Activated CD4-positive, alpha-beta T cell treated with anti-CD3 and anti-CD28 coated beads, Interleukin-2, amount 50 U/mL, for 4 hours (primary cell): ENCODE data around the gene UBE2H.
"Not testable (repeated sequence)": the region's sequence is repeated elsewhere in the genome, so short reads cannot be mapped to it uniquely, and the experiment has no call there.

Experiments used
- DNase-seq, 2 experiments: peaks; one replicate each; pipeline ENCODE4 v3.0.0-alpha.2; 2020

UBE2H gene

DNA sequence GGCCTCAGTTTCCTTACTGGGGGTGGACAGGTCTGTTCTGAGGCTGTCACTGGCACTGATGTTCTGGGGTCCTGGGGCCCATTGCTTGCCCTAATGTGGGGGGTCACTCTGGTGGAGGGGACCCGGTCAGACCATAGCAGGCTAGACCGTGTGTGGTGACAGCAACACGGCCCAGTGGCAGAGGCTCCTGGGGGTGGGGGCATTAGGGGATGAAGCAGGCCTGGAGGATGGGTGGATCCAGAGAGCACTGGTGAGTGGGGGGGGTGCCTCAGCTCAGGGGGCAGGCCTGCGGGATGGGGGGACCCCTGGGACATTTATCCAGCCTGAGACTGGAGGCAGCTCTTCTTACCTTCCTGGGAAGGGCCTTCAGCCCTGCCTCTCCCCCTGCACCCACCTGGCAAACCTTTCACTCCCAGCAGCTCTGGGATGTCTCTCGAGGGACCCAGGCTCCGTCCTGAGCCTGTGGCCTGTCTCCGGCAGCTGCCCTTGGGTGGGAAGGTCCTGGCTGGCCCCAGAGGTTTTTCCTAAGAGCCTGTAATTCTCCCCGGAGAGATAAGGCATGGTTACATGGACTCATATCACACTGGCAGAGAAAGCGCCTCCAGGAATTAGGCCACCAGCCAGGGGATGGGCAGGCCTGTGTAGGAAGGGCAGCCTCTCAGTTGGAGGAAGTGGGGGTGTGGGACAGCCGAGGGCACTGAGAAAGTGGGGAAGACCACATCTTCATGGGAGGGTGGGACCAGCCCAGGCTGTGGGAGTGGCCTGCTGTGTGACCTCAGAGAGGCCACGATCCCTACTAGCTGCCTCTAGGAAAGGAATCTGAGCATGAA, 147.7 kb downstream of the UBE2H start:
- DNase-seq, result no peak

DNA sequence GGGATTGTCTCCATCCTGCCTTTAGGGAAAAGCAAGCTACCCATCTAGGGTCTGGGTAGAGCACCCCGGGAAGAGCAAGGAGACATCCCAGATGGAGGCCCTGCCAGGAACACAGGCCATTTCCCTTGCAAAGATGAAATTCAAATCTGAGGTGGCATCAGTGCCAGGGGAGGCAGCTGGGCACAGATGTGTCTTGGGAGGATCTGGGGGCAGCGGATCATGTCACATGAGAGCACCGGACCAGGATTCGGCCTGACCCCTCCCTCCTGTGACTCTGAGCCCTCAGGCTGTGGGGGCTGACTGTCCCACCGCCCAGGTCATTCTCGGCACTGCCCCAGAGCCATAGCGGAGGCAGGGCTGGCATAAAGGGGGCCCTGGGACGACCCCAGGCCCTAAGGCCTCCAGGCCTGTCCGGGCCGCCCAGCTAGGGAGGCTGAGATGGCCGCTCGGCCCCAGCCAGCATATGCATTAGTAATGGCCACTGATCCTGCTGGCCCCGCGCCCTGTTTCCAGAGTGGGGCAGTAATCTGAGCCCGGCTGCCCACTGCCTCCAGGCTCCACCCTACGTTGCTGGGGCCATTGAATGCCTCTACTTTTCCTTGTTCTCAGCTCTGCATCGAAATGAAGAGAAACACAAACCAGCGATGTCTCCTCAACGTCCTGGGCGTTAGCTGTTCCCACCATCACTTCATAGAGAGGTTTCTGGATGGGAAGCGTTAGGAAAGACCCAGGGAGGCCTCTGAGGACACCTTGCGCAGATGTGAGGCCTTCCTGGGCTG, 148.5 kb downstream of the UBE2H start:
- DNase-seq, result no peak

DNA sequence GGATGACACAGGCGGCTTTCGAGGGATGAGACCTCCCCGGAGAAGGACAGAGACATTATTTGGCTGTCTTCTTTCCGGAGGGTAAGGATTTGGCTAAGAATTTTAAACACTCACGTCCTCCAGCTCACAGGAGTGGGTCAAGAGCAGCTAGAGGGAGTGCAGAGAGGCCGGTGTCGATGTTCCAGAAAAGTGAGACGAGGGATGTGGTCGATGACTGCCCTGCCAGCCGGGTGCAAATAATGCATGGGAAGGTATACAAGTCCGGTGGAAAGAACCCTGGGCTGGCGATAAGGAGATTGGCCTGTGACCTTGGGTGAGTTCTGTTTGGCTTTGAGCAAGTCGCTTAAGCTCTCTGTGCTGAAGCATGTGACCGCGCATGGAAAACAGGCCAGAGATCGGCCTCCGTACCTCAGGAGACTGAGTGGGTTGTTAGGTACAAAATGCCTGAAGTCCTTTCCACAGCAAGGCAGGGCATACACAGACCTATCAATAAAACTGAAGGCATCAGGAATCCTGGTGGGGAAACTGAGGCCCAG, 149.1 kb downstream of the UBE2H start:
- DNase-seq, result no peak

DNA sequence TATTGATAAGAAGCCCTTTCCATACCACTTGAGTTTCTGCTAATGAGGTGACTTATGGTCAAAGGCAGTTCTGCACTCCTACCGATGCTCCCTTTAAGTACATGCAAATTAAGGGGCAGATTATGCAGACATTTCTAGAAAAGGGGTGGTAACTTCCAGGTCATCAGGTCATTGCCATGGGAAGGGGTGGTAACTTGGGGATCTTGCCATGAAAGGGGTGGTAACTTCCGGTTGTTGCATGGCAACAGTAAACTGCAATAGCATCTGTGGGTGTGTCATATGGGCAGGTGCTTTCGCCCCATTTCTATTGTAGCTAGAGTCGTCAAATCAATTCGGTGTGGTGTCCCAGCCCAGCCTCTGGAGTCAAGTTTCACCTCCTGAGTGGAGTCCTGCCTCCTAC, 150.9 kb downstream of the UBE2H start:
- no peak for DNase-seq

DNA sequence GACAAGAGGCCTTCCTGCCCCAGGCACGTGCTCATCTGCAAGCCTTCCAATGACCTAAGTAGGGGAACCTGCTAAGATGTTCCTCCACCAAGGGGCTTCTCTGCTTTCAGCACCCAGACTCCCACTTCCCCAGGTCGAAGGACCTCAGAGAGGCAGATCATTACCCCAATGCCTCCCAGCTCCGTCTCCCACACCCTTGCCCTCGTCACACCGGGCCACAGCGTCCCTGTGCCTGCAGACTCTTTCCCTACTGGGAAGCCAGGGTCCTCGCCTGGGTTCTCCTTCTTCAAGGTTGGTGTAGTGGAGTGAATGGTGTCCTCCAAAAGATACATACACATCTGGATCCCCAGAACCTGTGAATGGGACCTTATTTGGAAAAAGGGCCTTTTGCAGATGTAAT, 151.9 kb downstream of the UBE2H start:
- no peak for DNase-seq

DNA sequence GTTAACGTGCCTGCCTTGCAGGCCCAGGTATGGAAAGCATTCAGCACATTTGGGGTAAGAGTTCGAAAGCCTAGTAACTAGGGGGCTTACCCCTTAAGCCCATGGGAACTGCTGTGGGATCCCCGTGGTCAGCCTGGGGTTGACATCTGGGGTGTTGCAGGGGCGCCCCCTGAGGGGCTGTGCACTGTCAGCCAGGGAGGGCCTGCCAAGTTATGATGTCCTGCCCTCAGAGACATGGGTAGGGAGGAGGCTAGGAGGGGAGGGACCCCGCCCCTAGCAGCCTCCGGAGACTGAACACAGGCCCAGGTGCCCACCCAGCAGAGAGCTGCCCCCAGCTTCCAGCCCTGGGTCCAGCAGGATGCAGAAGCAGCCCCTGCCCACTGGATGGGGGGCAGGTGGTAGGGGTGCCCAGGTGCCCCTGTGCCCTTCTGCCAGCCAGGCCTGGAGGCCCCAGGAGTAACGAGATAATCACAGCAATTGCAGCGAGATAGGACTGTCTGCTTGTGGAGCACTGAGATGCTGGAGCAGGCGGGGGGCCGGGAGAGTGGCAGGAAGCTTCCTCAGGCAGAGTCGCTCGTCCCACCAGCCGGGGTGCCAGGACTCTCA, 153.3 kb downstream of the UBE2H start:
- no peak for DNase-seq

DNA sequence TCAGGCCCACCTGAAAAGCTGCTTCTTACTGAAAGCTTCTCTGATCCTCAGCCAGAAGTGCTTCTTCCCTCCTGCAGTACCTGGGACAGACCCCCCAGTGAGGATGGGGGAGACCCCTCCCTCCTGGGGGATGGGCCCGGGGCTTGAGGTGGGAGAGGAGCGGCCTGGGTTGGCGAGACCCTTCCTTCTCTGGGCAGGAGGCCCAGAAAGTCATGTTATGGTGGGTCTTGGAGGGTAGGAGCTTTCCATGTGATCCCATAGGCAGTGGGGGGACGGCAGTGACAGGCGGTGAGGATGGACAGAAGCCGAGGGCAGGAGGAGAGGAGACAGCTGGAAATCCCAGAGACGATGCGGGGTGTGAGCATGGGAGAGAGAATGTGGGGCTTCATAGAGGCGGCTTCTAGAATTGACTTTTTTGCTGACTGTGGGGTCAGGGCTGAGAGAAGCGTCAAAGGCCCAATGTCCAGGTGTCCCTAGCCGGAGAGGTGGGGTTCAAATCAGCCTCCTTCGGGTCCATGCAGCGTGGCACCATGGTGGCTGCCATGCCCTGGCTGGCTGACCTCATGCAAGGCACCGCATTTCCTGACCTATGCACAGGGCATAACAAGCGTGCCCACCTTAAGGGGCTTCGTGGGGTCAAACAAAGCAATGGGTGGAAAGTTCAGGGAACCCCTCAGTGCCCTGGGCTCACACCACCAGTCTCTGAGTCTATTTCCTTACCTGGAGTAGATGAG, 154.0 kb downstream of the UBE2H start:
- no peak for DNase-seq

DNA sequence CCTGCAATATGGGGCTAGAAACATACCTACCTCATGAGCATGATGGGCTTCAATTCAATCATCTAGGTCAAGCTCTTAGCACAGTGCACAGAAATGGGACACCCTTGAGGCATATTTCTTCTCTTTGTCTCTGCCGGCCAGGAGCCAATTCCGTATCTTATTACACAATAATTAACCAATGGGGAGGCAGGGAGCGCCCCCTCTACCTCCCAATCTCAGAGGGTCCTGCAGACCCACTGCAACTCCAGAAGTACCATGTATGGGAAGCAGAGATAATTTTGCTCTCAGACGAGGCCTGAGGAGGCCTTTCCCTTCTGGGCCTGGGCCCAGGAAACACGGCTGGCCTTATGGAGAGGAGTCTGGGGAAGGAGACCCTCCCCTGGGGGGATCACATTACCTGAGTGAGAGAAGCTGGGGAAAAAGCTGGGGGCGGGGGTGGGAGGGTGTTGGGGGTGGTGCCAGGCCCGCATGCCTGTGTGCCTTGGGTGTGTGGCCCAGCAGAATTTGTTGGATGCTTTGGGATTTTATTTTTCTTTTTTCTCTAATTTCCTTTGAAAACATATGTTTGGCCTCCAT, 155.5 kb downstream of the UBE2H start:
- no peak for DNase-seq

DNA sequence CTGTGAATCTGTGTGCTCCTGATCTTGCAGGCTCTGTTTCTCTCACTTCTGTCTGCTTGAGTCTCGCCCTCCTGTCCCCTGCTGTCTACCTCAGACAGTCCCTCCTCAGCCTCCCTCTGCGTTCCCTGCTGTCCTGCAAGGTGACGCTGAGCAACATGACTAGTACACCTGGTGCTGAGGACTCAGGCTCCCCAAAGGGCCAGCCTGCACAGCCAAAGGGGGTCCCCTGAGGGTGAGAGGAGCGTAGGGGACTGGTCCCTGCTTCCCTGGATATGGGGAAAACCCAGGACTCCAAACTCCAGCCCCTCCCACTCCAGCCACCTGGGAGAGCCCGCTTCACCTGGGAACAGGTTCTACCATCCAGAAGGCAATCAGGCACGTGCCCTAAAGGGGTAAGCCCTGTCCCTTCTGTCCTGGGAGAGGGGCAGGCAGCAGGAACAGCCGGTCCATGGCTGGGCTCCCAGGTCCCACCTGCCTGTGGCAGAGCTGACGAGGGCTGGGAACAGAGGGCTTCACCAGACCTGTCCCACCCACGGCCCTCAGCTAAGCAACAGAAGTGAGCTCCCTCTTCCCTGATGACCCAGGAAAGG, 156.5 kb downstream of the UBE2H start:
- DNase-seq, result no peak

DNA sequence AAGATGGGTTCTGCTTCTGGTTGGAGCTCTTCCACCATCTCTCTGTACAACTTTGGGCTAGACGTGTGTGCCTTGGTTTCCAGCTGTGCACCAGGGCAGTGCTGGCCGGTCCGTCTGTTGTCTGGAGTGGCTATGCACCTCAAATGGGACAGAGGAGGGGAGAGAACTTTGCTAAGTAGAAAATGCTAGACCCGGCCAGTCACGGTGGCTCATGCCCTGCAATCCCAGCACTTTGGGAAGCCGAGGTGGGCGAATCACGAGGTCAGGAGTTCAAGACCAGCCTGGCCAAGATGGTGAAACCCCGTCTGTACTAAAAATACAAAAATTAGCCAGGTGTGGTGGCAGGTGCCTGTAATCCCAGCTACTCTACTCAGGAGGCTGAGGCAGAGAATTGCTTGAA, 158.3 kb downstream of the UBE2H start:
- not testable (repeated sequence) for DNase-seq

DNA sequence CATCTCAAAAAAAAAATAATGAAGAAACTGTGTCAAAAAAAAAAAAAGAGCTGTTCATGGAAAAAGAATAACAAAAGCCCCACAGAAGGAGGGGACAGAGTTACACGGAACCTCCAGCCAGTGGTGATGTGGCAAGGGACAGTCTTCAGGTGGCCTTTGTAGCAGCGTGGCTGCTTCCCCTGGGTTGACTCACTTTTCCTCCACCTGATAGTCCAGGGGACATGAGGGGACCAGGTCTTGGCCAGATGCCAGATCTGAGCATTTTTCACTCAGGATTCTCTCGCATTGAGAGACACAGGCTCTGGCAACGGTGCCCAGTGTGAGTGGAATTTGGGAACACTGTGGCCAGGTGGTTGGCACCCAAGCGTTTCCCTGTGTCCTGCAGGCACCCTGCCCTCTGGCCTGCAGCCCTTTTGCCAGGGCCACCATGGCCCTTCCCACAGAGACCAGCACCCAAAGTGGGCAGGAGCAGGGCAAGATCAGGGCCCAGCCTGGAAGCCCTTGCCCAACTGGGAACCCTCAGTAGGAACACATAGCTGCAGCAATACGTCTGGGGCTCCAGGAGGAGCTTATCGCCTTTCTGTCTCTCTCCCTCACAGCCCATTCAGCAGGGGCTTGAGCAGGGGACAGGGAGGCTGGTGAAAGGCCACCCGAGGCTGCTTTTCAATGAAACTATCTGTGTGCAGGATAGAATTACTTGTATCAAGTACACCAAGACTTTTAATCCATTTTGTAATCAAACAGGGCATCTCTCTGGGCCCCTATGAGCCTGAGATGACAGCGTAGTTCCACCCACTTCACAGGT, 159.1 kb downstream of the UBE2H start:
- DNase-seq, result no peak

DNA sequence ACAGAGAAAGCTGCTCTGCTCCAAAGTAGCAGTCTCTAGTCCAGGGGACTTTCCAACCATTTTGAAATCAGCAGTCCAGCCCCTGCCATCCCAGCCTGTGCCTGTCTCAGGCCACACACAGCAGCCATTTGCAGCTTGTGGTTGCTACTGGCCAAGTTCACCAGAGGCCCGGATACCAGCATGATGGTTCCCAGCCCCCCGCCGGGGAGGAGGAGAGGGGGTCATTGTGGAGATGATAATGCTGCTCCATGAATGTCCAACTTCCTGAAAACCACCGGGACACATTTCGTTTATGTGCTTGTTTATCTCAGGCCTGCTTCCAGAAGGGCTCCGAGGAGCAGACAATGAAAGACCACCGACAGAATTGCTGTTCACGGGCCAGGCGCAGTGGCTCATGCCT, 160.0 kb downstream of the UBE2H start:
- DNase-seq, result no peak

DNA sequence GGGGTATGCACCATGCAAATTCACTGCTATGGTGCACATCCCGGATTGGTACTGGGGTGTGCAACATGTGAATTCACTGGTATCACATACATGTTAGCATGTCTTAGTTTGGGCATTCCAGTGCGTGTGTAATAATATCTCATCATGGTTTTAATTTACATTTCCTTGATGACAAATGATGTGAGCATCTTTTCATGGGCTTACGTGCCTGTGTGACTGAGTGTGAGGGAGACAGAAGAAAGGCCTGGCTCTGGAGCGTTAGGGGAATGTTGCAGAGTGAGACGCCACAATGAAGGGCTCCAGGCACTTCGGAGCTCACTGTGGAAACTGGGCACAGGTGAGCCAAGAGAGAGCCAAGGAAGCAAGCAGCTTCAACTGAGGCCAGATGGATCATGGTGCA, 162.6 kb downstream of the UBE2H start:
- DNase-seq, result no peak

DNA sequence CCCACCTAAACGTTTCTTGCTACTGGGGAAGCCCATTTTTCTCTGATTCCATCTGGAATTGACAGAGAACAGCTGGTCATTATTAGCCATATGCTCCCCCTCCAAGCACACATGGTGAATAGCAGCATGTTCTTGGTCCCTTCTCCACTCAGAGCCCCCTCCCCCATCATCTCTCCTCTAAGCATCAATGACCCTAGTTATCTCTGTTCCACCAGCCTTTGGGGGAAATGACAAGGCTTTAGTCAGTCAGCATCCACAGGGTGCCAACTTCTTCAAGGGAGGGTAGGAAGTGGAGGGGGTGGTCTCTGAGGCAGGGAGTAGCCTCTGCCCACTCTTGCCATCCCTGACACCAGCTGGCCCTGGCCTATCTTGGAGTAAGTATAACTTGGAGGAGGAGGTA, 163.1 kb downstream of the UBE2H start:
- DNase-seq, result no peak

DNA sequence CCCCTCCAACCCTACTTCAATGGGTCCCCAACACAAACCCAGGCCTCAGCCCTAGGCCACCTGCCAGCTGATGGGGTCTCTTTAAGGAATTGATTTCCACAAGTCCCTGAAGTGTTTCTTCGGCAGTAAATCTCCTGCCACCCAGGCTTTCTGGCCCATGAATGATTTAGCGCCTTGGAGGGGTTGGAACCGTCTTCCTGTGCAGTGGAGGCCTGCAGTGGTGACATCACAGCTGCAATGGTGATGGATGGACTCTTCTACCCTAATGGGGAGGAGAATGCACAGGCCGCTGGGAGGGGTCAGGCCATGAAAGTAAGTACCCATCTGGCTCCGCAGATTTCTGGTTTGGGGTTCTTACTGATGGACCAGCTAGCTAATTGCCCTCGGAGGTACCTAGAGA, 163.8 kb downstream of the UBE2H start:
- DNase-seq, result no peak

DNA sequence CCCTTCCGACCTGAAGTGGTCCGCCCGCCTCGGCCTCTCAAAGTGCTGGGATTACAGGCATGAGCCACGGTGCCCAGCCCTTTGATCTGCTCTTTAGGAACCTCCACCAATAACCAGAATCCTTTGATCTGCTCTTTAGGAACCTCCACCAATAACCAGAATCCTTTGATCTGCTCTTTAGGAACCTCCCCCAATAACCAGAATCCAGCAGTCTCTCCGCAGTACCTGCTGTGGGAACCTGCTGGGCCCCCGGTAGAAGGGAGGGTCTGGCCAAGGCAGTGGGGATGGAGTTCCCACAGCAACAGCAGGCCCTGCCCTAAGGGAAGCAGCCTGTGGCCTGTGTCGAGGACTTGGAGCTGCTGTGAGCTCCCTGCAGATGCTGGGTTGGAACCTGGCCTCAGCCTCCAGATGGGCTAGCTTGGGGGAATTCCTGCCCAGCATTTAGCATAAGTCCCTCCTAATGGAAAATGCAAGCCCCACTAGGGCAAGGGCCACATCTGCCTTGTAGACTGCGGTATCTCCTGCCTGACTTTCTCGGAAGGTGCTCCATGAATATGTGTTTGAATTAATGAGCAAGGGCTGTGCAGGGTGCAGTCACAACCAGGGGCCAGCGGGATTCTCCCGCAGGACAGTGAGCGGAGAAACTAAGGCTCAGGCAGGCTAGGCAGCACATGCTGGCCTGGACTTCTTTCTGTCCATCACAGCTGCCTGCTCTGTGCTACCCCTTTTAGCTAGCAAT, 165.8 kb downstream of the UBE2H start:
- DNase-seq, result no peak

DNA sequence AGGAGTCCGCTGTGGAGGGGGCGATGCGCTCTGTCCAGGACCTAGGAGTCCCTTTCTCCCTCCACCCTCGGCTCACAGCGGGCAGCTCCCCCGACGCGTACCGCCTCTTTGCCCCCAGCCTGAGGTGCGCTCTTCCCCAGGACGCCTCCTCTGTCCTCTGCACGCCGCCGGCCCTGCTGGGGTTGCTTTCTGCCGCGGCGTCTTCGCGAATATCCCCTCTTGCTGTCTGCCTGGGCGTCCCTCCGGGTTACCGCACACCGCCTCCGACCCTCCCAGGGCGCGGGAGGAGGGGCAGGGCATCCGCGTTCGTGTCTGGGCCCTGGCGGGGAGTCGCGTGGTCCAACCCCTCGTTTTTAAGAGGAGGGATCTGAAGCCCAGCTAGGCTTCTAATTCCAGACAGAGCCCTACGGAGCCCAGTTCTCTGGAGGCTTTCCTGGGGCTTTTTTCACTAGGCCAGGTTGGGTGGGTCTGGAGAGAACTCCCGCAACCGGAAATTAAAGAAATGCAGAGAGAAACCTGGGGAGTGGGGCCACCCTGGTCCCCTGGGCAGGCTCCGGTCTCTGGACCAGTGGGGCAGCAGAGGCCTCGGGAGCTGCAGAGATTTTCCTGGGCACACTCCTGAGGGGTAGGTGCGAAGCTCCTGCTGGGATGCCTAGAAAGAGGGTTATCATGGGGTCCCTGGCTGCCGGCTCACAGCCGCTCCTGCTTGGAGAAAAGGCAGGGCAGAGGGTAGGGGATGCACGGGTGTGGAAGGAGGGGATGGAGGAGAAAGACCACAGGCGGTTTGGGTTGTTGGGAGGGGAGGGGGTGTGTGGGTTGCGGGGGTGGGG, 166.9 kb downstream of the UBE2H start:
- DNase-seq, result no peak

DNA sequence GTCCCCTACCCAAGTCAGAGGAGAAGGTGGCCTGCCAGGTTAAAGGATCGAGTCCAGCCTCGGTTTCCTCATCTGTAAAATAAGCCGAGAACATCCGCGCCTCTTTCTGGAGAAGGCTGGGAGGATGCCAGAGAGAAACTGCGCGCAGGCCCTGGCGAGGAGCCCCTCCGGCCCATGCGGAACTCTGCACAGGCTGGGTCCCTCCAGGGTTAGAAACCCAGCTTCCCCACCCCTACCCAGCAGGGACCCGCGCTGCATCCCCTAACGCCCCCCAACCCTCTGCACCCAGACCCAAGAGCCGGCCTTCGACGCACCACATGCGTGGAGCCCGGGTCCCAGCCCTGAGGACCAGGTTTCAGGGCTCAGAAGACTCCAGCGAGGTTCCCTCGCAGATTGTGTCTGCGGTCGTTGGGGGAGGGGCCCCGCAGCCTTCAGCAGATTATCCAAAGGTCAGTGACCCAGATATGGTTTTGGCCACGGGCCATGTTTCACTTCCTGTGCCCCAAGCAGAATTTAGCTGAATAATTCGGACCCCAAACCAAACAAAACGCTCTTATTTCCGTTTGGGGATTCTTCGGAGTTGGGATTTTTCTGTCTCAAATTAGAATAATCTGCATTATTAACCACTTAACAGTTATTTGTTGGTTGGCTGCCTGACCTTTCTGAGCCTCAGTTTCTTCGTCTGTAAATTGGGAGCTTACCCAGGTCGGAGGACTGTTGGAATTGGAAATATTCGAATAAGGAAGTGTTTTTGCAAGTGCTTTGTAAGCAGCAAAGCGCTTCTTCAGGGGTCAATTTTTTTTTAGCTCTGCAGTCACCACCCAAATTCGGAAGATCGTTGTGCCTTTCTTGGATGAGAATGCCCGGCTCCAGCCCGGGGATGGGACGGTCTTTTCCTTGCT, 167.7 kb downstream of the UBE2H start:
- no peak for DNase-seq

DNA sequence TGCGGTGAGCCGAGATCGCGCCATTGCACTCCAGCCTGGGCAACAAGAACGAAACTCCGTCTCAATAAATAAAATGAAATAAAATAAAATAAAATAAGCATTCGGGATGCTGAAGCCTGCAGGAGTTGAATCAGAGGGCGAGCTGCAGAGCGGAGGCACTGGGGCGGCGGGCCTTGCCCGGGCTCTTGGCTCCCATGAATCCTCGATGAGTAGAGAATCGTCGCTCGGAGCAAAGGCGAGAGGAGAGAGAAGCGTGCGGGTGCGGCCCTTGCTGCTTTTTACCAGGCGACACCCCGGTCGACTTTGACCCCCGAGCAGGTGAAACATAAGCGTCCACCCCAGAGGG, 168.3 kb downstream of the UBE2H start:
- DNase-seq, result no peak
